Mesenchymal stem cell (in vitro differentiated cells and primary cell): ENCODE data around the gene BMPER.
A peak's percentile ranks its signal among the peaks of the same experiment; 100 is the strongest.

Source experiments
- DNase-seq: peaks from one replicate; pipeline ENCODE4 v3.0.0-alpha.2; 2013
- H2AFZ ChIP-seq: one replicate; pipeline ENCODE4 v1.6.1; 2013; ENCODE audit warnings: low read depth, mild to moderate bottlenecking, control low read depth, inconsistent platforms, low read length, moderate library complexity
- H2AK5ac ChIP-seq: 2 replicates; pipeline ENCODE4 v1.6.1; 2013; ENCODE audit warnings: low read length, moderate library complexity, mild to moderate bottlenecking, inconsistent platforms; ENCODE audit not compliant: severe bottlenecking
- H2BK120ac ChIP-seq: one replicate; pipeline ENCODE4 v1.6.1; 2013; ENCODE audit warnings: low read depth, mild to moderate bottlenecking, inconsistent platforms, low read length, moderate library complexity
- H2BK12ac ChIP-seq, 2 experiments: one replicate each; pipeline ENCODE4 v1.6.1; 2013; ENCODE audit warnings: inconsistent platforms in 2 of 2, low read length in 2 of 2, mild to moderate bottlenecking in 2 of 2, moderate library complexity in 2 of 2, control low read depth in 1 of 2
- H2BK15ac ChIP-seq: one replicate; pipeline ENCODE4 v1.6.1; 2013; ENCODE audit warnings: mild to moderate bottlenecking, low read depth, inconsistent platforms; ENCODE audit not compliant: poor library complexity, severe bottlenecking
- H2BK5ac ChIP-seq: 2 replicates; pipeline ENCODE4 v1.6.1; 2013; ENCODE audit warnings: low read depth, mild to moderate bottlenecking, low read length, control low read depth, inconsistent platforms; ENCODE audit not compliant: poor library complexity, severe bottlenecking
- H3K14ac ChIP-seq, 2 experiments: one replicate each; pipeline ENCODE4 v1.6.1; 2013; ENCODE audit warnings: inconsistent platforms in 2 of 2, low read length in 2 of 2, control low read depth in 1 of 2, mild to moderate bottlenecking in 1 of 2, moderate library complexity in 1 of 2
- H3K18ac ChIP-seq, 2 experiments: one replicate each; pipeline ENCODE4 v1.6.1; 2013; ENCODE audit warnings: inconsistent platforms in 2 of 2, low read length in 2 of 2, control low read depth in 1 of 2, low read depth in 1 of 2, mild to moderate bottlenecking in 1 of 2
- H3K23ac ChIP-seq, 2 experiments: one replicate each; pipeline ENCODE4 v1.6.1; 2013; ENCODE audit warnings: inconsistent platforms in 2 of 2, low read length in 2 of 2, mild to moderate bottlenecking in 2 of 2, moderate library complexity in 2 of 2, control low read depth in 1 of 2
- H3K27ac ChIP-seq: 2 replicates; pipeline ENCODE4 v1.5.1; 2013; ENCODE audit warnings: mild to moderate bottlenecking, moderate library complexity, low read length, control low read depth, inconsistent platforms; ENCODE audit not compliant: poor library complexity, severe bottlenecking
- H3K27me3 ChIP-seq, 2 experiments: 2 replicates each; pipeline versions ENCODE4 v1.6.1 to v1.7.0; 2013; ENCODE audit warnings: low read length in 2 of 2, mild to moderate bottlenecking in 2 of 2, moderate library complexity in 2 of 2, control low read depth in 1 of 2, inconsistent platforms in 1 of 2; ENCODE audit not compliant: control insufficient read depth in 1 of 2, insufficient read depth in 1 of 2
- H3K36me3 ChIP-seq, 2 experiments: 2 replicates each; pipeline versions ENCODE4 v1.6.1 to v1.7.0; 2013; ENCODE audit warnings: low read length in 2 of 2, control low read depth in 1 of 2, inconsistent platforms in 1 of 2, low read depth in 1 of 2, mild to moderate bottlenecking in 1 of 2; ENCODE audit not compliant: insufficient read depth in 2 of 2, control insufficient read depth in 1 of 2
- H3K4ac ChIP-seq, 2 experiments: one replicate each; pipeline ENCODE4 v1.6.1; 2013; ENCODE audit warnings: inconsistent platforms in 2 of 2, low read length in 2 of 2, mild to moderate bottlenecking in 2 of 2, moderate library complexity in 2 of 2, control low read depth in 1 of 2, low read depth in 1 of 2
- H3K4me1 ChIP-seq: 2 replicates; pipeline ENCODE4 v1.6.1; 2013; ENCODE audit warnings: low read depth, low read length, control low read depth; ENCODE audit not compliant: control insufficient read depth, insufficient read depth
- H3K4me2 ChIP-seq: 2 replicates; pipeline ENCODE4 v1.6.1; 2013; ENCODE audit warnings: low read length, mild to moderate bottlenecking, inconsistent platforms; ENCODE audit not compliant: poor library complexity, severe bottlenecking
- H3K4me3 ChIP-seq, 2 experiments: 2 replicates each; pipeline versions ENCODE4 v1.5.1 to v1.7.0; 2013; ENCODE audit warnings: low read length in 2 of 2, mild to moderate bottlenecking in 2 of 2, control low read depth in 1 of 2, low read depth in 1 of 2; ENCODE audit not compliant: insufficient read depth in 1 of 2
- H3K79me1 ChIP-seq: replicated peaks from 2 replicates; pipeline ENCODE4 v1.6.1; 2013; ENCODE audit warnings: mild to moderate bottlenecking, control low read depth, low read length, inconsistent platforms; ENCODE audit not compliant: poor library complexity, severe bottlenecking
- H3K9ac ChIP-seq: 2 replicates; pipeline ENCODE4 v1.7.0; 2013; ENCODE audit warnings: mild to moderate bottlenecking, low read length, moderate library complexity
- H3K9me3 ChIP-seq: 2 replicates; pipeline ENCODE4 v1.7.0; 2013; ENCODE audit warnings: mild to moderate bottlenecking, low read length; ENCODE audit not compliant: control insufficient read depth
- H4K8ac ChIP-seq: one replicate; pipeline ENCODE4 v1.6.1; 2013; ENCODE audit warnings: inconsistent platforms, mild to moderate bottlenecking, low read length, moderate library complexity
- H4K91ac ChIP-seq: one replicate; pipeline ENCODE4 v1.6.1; 2013; ENCODE audit warnings: mild to moderate bottlenecking, low read length, inconsistent platforms
- WGBS: methylation state at CpG from one replicate; pipeline ENCODE4 v1.1.7; 2013; ENCODE audit warnings: mixed read lengths; 5-methylcytosine and 5-hydroxymethylcytosine counted together

The BMPER gene

DNA sequence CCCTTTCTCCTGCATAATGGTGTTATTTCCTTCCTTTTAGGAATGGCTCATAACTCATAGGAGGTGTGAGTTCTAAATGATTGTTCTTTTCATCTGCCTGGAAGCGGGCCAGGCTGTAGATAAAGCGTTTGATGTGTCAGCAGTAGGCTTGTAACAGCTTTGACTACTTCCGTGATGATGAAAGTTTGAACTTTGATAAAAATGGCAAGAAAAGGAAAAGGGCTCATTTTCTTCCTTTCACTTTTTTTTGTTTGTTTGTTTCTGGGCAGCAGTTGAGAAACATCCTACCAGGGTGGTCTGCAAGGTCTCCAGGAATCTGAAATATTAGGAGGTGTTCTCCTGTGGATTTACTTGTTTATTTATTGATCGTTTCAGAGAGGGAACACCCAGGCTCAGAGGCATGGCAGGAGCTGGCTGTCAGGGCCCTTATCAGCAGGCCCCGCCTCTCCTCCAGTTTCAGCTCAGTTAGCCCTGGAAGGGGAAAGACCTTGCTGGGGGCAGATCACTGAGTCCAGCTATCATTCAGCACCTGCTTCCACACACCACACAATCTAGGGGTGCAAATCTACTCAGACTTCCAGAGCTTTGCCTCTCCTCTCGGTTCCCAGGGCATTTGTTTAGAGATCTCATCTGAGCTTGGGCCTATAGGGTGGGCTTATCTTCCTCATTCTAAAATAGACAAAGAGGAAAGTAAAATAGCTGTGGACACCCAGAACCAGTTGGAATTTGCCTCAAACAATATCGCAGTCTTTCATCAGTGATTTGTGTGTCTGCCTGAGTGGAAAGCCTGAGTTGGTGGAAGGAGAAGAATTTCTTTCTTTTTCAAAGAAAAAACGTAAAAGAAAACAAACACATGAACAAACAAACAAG lies 130.9 kb downstream of the BMPER start:
- no peak overlapping the region for H3K9ac ChIP-seq
- H3K4me2 ChIP-seq: no peak overlapping the region
- H3K79me1 ChIP-seq: no peaks in the 10 kb centered on the region
- H2BK15ac ChIP-seq: no peak overlapping the region
- H3K14ac ChIP-seq: no peak overlapping the region
- peak overlapping the region in 1 of 2 experiments; percentile 59 for H3K18ac ChIP-seq
- peak overlapping the region in 1 of 2 experiments; percentile 4 for H2BK12ac ChIP-seq
- H3K27me3 ChIP-seq: no peaks in the 10 kb centered on the region
- H3K27ac ChIP-seq: no peak overlapping the region
- no peak overlapping the region for H2AFZ ChIP-seq
- no peak overlapping the region for H3K4me3 ChIP-seq
- H2BK5ac ChIP-seq: no peak overlapping the region
- H4K8ac ChIP-seq: no peak overlapping the region
- H3K36me3 ChIP-seq: peaks cover 0 to 44% of the 10 kb centered on the region in 2 experiments
- WGBS: 31% methylated on average over 6 of the region's 8 CpGs
- no peaks in the 10 kb centered on the region for H3K9me3 ChIP-seq
- peak overlapping the region; percentile 27 for H2BK120ac ChIP-seq
- H3K4ac ChIP-seq: no peak overlapping the region
- H3K23ac ChIP-seq: no peak overlapping the region
- peak; percentile 35 for DNase-seq
- H2AK5ac ChIP-seq: no peak overlapping the region
- H4K91ac ChIP-seq: no peak overlapping the region
- H3K4me1 ChIP-seq: no peaks in the 10 kb centered on the region

- no peaks in the 10 kb centered on the region for H3K4me1 ChIP-seq
- no peak overlapping the region for H3K4me2 ChIP-seq
- H3K27me3 ChIP-seq: no peaks in the 10 kb centered on the region
- no peak overlapping the region for H2BK12ac ChIP-seq
- H3K4ac ChIP-seq: no peak overlapping the region
- H2BK5ac ChIP-seq: no peak overlapping the region
- no peak overlapping the region for H2AFZ ChIP-seq
- peaks cover 0 to 44% of the 10 kb centered on the region in 2 experiments for H3K36me3 ChIP-seq
- no peak overlapping the region for H2BK15ac ChIP-seq
- H3K23ac ChIP-seq: no peak overlapping the region
- H2BK120ac ChIP-seq: no peak overlapping the region
- H3K27ac ChIP-seq: no peak overlapping the region
- H2AK5ac ChIP-seq: no peak overlapping the region
- no peak overlapping the region for H4K91ac ChIP-seq
- H4K8ac ChIP-seq: no peak overlapping the region
- no peaks in the 10 kb centered on the region for H3K9me3 ChIP-seq
- no peaks in the 10 kb centered on the region for H3K79me1 ChIP-seq
- no peak overlapping the region for H3K4me3 ChIP-seq
- H3K9ac ChIP-seq: no peak overlapping the region
- H3K14ac ChIP-seq: no peak overlapping the region
- no peak for DNase-seq
- H3K18ac ChIP-seq: no peak overlapping the region
- 93% methylated on average over 9 of the region's 10 CpGs for WGBS
Observed at GRCh38 chr7:34036972-34037792, 131.8 kb downstream of the BMPER start.

DNA sequence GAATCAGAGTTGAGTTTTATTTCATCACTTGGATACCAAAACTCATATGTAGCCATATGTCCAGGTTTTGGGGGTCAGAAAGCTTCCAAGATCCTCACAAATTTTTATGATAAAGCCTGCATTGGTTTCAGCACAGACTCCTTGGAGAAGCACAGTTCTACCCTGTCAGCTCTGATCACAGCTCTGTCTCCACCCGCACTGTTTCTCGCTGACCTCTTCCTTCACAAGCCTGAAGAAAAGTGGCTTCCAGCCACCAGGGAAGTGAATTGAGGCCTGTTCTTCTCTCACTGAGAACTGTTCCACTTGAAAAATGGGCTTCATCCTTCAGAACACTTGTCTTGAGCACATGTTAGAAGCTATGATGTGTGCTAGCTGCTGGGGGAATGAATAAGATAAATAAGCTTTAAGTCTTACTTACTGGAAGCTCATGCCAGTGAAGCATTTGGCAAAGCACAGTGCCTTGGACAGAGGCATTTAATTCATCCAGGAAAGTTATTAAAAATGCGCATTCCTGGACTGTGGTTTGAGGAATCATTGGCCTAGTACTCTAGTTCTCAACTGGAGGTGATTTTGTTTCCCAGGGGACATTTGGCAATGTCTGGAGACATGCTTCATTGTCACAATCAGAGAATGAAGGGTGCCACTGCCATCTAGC lies 133.6 kb downstream of the BMPER start:
- no peak overlapping the region for H2BK15ac ChIP-seq
- H3K14ac ChIP-seq: no peak overlapping the region
- H3K27me3 ChIP-seq: no peaks in the 10 kb centered on the region
- H2BK12ac ChIP-seq: peak overlapping the region in 1 of 2 experiments; percentile 5
- 94% methylated on average over 3 of the region's 3 CpGs for WGBS
- H3K27ac ChIP-seq: no peak overlapping the region
- H3K79me1 ChIP-seq: no peaks in the 10 kb centered on the region
- no peak overlapping the region for H3K23ac ChIP-seq
- H3K9me3 ChIP-seq: no peaks in the 10 kb centered on the region
- H3K4me3 ChIP-seq: no peak overlapping the region
- H2BK5ac ChIP-seq: no peak overlapping the region
- H4K91ac ChIP-seq: no peak overlapping the region
- DNase-seq: no peak
- peaks cover 0 to 31% of the 10 kb centered on the region in 2 experiments for H3K36me3 ChIP-seq
- no peak overlapping the region for H2AFZ ChIP-seq
- no peak overlapping the region for H2BK120ac ChIP-seq
- no peak overlapping the region for H3K4ac ChIP-seq
- H2AK5ac ChIP-seq: no peak overlapping the region
- H3K9ac ChIP-seq: no peak overlapping the region
- H3K18ac ChIP-seq: no peak overlapping the region
- peak overlapping the region; percentile 51 for H4K8ac ChIP-seq
- H3K4me1 ChIP-seq: no peaks in the 10 kb centered on the region
- no peak overlapping the region for H3K4me2 ChIP-seq
